Vagina (tissue), 2 donors: ENCODE results near the gene ACADS. TPM values are rescaled to one million over a fixed set of nuclear protein-coding genes. Genes with fewer than 3 reads are reported as not detected.

Source experiments
- DNase-seq, 2 donors: peaks; one replicate each; pipeline ENCODE4 v3.0.0-alpha.2; 2017; ENCODE audit errors: extremely low spot score in 2 of 2
- H3K27ac ChIP-seq: fragments of 200-600 bp; sonication (generic); one replicate; pipeline ENCODE4 v1.5.1; 2019
- H3K27me3 ChIP-seq: fragments of 200-600 bp; sonication (generic); one replicate; pipeline ENCODE4 v1.5.1; 2019
- H3K36me3 ChIP-seq, 2 donors: fragments of 200-600 bp; sonication (generic); one replicate each; pipeline ENCODE4 v1.5.1; 2017 to 2019
- H3K4me1 ChIP-seq: fragments of 200-600 bp; sonication (generic); one replicate; pipeline ENCODE4 v1.5.1; 2019
- H3K4me3 ChIP-seq, 2 donors: fragments of 200-600 bp; sonication (generic); 1 replicate in 1 of 2; 2 replicates in 1 of 2; pipeline ENCODE4 v1.5.1; 2016 to 2019
- H3K9me3 ChIP-seq: fragments of 200-600 bp; sonication (generic); one replicate; pipeline ENCODE4 v1.5.1; 2019
- POLR2A ChIP-seq, 2 donors: fragments of 450-650 bp; IDR thresholded peaks; one replicate each; pipeline ENCODE4 v1.6.1; 2017; ENCODE audit warnings: antibody characterized with exemption in 2 of 2, mild to moderate bottlenecking in 2 of 2, moderate library complexity in 2 of 2
- POLR2AphosphoS5 ChIP-seq, 2 donors: sonication (generic); formaldehyde crosslinking; IDR thresholded peaks; one replicate each; pipeline ENCODE4 v1.9.0; 2017; ENCODE audit warnings: antibody characterized with exemption in 2 of 2, mild to moderate bottlenecking in 2 of 2, low read depth in 1 of 2; ENCODE audit not compliant: insufficient read depth in 1 of 2
- intact Hi-C: fragments of 100-400 bp; cut with DNase I; formaldehyde crosslinking; loops from one replicate; pipeline ENCODE4 v1.15.1; 2023
- total RNA-seq: library from RNA; depleted of rRNA; stranded (reverse); fragments of >200 nt; gene quantifications from one replicate; pipeline ENCODE4 v1.2.3, GENCODE V29; 2016
- TF ChIP-seq, protein P1 (sequence below), 3 experiments: fragments of 450-650 bp in 2 of 3; fragments of 200-600 bp in 1 of 3; sonication (generic) in 1 of 3; IDR thresholded peaks; one replicate each; pipeline ENCODE4 v1.5.1; 2017 to 2019; ENCODE audit warnings: antibody characterized with exemption in 3 of 3, mild to moderate bottlenecking in 2 of 3, moderate library complexity in 2 of 3

Gene ACADS
- total RNA-seq, 1 donor from 2014 or later, result 21.4 TPM

DNA sequence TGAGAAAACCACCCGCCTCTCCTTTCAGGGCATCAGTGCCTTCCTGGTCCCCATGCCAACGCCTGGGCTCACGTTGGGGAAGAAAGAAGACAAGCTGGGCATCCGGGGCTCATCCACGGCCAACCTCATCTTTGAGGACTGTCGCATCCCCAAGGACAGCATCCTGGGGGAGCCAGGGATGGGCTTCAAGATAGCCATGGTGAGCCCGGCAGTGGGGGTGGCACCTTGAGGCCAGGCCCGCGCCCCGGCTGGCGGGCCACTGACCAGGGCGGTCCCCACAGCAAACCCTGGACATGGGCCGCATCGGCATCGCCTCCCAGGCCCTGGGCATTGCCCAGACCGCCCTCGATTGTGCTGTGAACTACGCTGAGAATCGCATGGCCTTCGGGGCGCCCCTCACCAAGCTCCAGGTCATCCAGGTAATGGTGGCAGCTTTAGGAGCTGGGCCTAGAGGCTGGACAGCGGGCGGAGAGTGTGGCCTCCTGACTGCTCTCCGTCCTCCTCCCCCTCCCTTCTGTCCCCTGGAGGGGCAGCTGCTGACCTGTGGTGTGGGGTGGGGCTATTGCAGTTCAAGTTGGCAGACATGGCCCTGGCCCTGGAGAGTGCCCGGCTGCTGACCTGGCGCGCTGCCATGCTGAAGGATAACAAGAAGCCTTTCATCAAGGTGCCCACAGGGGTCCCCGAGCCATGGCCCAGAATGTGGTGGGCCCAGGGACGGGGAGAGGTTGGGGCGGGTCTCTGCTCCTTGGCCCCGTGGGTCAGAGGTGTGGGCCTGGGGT lies 12.8 kb downstream of the ACADS start:
- Histone ChIP-seq H3K9me3 (no peaks in the 10 kb centered on the region), H3K4me1 (no peaks in the 10 kb centered on the region), H3K27ac (no peak overlapping the region), H3K4me3 (no peak overlapping the region), H3K27me3 (no peaks in the 10 kb centered on the region), H3K36me3 (no peaks in the 10 kb centered on the region)
- DNase-seq, result no peak
- TF ChIP-seq, protein P1, sequence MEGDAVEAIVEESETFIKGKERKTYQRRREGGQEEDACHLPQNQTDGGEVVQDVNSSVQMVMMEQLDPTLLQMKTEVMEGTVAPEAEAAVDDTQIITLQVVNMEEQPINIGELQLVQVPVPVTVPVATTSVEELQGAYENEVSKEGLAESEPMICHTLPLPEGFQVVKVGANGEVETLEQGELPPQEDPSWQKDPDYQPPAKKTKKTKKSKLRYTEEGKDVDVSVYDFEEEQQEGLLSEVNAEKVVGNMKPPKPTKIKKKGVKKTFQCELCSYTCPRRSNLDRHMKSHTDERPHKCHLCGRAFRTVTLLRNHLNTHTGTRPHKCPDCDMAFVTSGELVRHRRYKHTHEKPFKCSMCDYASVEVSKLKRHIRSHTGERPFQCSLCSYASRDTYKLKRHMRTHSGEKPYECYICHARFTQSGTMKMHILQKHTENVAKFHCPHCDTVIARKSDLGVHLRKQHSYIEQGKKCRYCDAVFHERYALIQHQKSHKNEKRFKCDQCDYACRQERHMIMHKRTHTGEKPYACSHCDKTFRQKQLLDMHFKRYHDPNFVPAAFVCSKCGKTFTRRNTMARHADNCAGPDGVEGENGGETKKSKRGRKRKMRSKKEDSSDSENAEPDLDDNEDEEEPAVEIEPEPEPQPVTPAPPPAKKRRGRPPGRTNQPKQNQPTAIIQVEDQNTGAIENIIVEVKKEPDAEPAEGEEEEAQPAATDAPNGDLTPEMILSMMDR (IDR thresholded peaks at IDR 0.05), result no peak
- intact Hi-C loops, result no loop called here

- H3K4me1 ChIP-seq, result no peaks in the 10 kb centered on the region
- no peak overlapping the region for H3K27ac ChIP-seq
- no peak for DNase-seq
- intact Hi-C loops, result no loop called here
- H3K4me3 ChIP-seq, result no peak overlapping the region
- H3K36me3 ChIP-seq, result no peaks in the 10 kb centered on the region
- no peaks in the 10 kb centered on the region for H3K27me3 ChIP-seq
- H3K9me3 ChIP-seq, result no peaks in the 10 kb centered on the region
- TF ChIP-seq, protein P1 (IDR thresholded peaks at IDR 0.05), result no peak
- TF ChIP-seq POLR2A (IDR thresholded peaks at IDR 0.05) (no peak), POLR2AphosphoS5 (IDR thresholded peaks at IDR 0.05; ENCODE audit: insufficient read depth in 1 of 2, low read depth in 1 of 2) (no peak)
Observed at GRCh38 chr12:120739031-120739762, 13.6 kb downstream of the ACADS start.

GRCh38 chr12:120739821-120740613 lies 14.4 kb downstream of the ACADS start:
- no peaks in the 10 kb centered on the region for H3K9me3 ChIP-seq
- H3K36me3 ChIP-seq, result no peaks in the 10 kb centered on the region
- H3K27me3 ChIP-seq, result no peaks in the 10 kb centered on the region
- intact Hi-C loops, result no loop called here
- no peak for DNase-seq
- no peak overlapping the region for H3K27ac ChIP-seq
- H3K4me3 ChIP-seq, result no peak overlapping the region
- no peaks in the 10 kb centered on the region for H3K4me1 ChIP-seq
- TF ChIP-seq, protein P1 (IDR thresholded peaks at IDR 0.05), result no peak
- TF ChIP-seq POLR2A (IDR thresholded peaks at IDR 0.05) (no peak), POLR2AphosphoS5 (IDR thresholded peaks at IDR 0.05; ENCODE audit: insufficient read depth in 1 of 2, low read depth in 1 of 2) (no peak)

DNA sequence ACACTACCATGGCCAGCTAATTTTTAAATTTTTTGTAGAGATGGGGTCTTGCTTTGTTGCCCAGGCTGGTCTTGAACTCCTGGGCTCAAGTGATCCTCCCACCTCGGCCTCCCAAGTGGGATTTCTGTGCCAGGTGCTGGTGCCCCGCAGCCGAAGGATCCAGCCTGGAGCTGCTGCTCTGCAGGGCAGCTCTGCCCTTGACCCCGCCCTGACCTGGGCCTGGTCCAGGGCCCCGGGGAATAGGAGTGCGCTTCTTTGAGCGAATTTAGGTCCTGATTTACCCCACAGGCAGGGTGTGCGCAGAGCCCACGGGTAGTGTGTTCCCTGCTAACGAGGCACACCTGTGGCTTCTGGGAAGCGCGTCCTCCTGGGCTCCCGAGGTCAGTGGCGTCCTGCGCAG lies 15.2 kb downstream of the ACADS start:
- Histone ChIP-seq H3K9me3 (no peaks in the 10 kb centered on the region), H3K4me3 (no peak overlapping the region), H3K27ac (no peak overlapping the region), H3K27me3 (no peaks in the 10 kb centered on the region), H3K36me3 (no peaks in the 10 kb centered on the region), H3K4me1 (no peaks in the 10 kb centered on the region)
- no peak for DNase-seq
- TF ChIP-seq POLR2AphosphoS5 (IDR thresholded peaks at IDR 0.05; ENCODE audit: insufficient read depth in 1 of 2, low read depth in 1 of 2), result no peak
- no peak for TF ChIP-seq POLR2A (IDR thresholded peaks at IDR 0.05)
- TF ChIP-seq, protein P1 (IDR thresholded peaks at IDR 0.05), result no peak
- intact Hi-C loops, result no loop called here
